HG03571 (cell line): ENCODE data around the gene NDRG4.

Source experiments
- ATAC-seq: cut with Tn5 transposase; IDR thresholded peaks from one replicate; pipeline ENCODE4 v1.9.1; 2021; ENCODE audit not compliant: unreplicated experiment

Gene NDRG4

DNA sequence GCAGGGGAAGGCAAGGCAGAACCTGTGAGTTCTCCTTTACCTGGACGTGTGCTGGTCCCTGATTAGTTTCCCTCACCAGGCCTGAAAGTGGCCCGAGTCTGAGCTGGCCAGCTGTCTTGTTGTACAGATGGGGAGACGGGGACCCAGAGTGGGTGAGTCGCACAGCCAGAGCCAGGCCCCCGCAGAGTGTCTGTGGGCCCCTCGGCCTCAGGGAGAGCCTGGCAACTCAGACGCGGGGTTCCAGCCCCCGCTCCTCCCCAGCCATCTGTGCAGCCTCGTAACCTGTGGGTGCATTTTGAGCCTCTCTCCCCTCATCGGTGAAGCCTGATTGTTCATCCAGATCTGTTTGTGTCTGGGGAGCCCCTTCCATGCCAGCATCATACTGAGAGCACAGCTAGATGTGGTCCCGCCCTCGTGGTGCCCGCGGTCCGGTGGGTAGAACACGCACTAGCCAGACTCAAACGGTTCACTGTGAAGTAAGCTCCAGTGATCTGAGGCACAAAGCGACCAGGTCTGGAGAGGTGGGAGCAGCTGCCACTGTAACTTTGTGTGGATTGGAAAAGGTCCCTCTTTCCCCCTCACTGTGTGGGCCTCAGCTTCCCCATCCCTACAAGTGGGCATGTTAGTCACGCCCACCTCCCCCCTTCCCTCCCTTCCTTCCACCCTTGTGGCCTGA, 6.0 kb upstream of the NDRG4 start:
- no peak for ATAC-seq

DNA sequence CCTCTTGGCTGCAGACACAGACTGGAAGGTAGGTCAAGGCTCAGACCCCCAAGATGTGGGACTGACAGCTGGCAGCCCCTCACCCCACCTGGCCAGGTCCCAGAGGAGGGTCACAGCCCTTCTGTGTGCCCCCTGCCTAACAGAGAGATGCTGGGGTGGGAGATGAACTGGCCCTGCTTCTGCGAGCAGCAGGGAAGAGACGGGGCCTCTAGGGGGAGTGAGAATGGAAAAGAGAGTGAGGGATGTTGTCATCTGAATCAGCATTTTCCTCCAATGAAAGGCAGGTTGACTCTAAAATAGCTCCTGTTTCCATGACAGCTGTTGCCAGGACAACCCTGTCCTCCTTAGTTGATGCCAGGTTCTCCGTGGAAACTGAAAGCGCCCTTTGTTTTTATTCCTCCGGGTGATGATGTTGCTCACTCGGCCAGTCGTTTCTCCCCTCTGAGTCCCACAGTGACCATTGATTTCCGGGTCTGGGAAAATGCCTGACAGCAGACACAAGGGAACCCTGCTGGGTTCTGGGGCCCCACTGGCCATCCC, 4.9 kb upstream of the NDRG4 start:
- peak; percentile 58 for ATAC-seq

DNA sequence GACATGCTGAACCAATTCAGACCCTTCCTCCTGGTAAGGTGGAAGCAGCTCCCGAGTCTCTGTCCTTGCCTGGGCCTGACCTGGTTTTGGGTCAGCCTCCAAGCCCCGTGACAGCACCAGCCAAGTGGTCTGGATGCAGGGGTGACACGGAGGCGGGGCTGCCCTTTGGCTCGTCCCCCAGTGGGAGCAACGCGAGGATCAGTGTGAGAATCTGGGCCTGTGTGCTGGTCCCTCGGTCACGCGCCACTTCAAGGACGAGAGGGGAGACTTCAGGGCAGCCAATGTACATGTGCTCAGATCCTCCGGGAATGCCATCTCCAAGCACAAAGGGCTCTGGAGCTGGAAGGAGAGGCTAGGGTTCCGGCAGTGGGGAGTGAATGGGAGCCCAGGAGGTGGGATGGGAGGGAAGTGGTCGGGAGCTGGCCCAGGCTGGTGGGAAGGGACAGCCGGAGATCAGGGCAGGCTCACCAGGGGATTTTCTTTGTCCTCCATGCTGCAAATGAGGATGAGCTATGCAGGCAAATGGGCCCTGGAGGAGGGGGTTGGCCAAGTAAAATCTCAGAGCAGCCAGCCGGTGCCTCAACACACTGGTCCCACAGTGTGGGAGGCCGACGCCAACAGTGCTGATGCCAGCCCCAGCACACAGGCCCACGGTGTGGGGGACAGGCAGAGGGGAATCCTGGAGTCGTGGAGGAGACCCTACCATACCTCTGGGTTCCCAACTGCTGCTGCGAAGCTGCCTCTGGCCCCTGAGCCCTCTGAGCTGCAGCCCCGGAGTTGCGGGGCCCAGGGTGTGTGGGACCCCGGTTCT, 4.2 kb upstream of the NDRG4 start:
- ATAC-seq = no peak

DNA sequence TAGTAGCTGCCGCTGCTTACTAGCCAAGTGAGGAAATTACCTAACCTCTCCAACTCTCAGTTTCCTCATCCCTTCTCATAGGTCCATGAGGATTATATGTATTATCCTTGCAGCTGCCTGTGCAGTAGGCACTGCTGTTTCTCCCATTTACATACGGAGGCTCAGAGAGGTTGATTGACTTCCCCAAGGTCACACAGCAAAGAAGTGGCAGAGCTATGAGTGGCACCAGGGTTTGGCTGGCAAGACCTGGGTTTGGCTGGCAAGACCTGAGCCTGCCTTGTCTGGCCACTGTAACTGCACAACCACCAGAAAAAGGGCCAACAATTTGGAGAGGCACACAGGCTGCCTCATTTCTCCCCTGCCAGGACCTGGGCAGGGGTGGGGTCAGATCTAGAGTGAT, 2.5 kb upstream of the NDRG4 start:
- no peak for ATAC-seq

DNA sequence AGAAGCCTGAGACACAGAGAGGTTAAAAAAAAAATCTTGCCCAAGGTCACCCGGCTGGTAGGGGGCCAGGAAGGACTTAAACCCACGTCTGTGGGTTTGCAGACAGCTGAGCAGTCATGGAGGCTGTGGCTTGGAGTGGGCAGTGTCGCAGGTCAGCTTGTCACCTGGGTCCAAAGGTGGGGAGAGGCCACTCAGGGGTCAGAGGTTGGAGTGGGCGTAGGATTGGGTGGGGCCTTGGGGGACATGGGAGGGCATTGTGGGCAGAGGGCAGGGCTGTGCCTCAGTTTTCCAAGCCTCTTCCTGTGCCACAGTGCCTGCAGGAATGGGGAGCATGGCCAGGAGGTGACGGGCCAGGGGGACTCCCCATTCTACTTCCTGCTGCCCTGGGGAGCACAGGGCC, 2.0 kb upstream of the NDRG4 start:
- no peak for ATAC-seq

DNA sequence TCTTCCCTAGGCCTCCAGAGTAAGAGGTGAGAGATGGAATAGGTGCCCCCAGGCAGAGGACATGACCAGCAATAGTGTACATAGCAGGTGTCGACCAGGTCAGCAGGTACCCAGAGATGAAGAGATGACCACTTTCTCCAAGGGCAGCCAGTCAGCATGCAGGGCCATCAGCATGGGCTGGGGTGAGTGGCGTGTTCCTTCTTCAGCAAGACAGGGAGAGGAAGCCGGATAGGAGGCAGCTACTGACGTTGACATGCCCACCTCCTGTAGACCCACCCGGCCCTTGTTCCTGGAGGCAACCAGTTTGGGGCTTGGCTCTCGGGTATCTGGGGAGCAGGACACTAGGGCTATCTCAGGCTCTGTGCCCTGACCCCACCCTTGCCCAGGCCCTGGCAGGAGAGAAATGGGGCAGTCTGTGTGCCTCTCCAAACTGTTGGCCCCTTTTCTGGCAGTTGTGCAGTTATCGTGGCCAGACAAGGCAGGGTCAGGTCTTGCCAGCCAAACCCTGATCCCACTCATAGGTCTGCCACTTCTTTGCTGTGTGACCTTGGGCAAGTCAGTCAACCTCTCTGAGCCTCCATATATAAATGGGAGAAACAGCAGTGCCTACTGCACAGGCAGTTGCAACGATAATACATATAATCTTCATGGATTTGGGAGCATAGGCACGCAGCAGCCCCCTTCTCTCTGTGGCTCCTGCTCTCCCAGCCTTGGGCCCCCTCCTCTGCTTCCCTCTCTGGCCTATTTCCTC, 1.4 kb upstream of the NDRG4 start:
- ATAC-seq = no peak

DNA sequence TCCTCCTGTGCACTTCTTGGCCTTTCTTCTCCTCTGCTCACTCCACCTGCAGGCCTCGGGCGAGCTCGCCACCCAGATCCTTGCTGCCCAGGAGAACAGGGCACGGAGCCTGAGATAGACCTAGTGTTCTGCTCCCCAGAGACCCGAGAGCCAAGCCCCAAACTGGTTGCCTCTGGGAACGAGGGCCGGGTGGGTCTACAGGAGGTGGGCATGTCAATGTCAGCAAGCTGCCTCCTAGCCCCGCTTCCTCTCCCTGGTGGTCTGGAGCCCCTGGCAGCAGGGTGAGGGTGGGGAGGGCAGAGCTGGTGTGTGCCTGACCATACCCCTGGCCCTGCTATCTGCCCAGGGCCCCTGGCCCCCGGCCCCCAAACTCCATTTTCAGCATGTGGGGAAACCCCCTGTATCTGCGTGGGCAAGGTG, 841 bp upstream of the NDRG4 start:
- no peak for ATAC-seq

DNA sequence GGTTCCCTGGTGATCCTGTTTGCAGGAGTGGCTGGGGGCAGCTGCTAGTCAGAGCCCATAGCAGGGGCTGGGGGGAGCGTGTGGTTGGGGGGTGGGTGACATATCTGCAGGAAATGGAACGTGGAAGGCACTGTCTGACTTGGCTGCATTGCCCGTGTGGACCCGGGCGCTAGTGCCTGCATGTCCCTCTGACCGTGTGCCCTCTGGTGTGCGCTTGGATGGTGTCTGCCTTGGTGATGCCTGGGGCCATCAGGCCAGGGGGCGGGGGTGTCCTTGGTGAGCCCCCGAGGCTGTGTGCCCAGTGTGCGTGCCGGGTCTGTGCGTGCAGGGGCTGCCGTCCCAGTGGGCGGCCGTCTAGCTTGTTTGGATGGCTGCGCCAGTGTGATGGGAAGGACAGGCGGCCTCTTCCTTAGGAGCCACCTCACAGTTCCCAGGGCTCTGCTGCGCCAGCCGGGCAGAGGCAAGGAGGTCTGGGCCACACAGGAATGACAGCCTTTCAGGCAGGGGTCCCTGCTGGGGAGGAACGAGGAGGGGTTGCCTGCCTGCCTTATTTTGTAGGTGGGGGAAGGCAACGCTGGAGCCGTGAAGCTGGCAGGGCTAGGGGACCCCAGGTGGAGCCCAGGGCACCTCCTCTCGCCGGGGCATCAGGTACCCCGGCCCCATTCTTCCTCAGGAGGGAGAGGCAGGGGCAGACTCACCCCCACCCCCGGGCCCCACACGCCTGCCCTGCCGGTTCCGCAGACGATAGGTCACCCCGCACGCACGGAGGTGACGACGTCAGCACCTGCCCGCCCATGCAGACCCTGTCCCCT, 693 bp downstream of the NDRG4 start:
- ATAC-seq = no peak

DNA sequence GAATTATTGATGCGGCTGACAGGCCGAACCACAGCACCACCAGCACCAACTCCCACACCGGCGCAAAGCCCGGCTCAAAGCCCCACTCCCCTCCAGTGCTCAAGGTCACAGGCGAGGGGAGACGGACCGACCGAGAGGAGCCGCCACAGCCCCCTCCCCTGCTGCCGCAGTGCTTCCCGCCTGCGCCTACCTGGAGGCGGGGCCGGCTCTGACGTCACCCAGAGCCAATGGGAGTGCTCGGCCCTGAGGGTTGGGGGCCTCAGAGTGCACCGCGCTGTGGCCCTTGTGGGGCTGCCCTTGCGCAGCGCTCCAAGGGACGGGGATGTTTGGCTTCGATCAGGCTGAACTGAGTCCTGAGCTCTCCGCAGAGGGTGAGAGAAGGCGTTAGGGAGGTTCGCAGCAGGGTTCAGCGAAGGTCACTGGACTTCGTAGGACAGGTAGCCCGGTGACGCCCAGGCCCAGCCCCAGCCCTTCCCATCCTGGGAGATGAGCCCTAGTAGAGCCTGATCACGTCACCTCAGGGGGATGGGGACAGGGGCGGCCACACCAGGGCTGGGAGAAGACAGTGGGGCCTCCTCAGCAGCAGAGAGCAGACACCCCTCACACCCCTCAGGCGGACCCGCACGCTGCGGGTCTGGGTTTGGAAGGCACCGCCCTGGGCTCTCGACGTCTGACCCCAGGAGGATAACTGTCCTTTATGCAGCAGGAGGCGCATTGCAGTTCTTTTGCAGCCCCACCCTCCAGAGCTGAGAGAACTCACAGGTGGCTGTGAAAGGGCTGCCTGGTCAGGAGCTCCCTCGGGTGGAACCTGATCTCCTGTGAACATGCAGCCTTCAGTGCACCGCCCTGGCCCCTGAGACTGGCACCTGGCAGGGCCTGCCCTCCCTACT, 1.5 kb downstream of the NDRG4 start:
- no peak for ATAC-seq

DNA sequence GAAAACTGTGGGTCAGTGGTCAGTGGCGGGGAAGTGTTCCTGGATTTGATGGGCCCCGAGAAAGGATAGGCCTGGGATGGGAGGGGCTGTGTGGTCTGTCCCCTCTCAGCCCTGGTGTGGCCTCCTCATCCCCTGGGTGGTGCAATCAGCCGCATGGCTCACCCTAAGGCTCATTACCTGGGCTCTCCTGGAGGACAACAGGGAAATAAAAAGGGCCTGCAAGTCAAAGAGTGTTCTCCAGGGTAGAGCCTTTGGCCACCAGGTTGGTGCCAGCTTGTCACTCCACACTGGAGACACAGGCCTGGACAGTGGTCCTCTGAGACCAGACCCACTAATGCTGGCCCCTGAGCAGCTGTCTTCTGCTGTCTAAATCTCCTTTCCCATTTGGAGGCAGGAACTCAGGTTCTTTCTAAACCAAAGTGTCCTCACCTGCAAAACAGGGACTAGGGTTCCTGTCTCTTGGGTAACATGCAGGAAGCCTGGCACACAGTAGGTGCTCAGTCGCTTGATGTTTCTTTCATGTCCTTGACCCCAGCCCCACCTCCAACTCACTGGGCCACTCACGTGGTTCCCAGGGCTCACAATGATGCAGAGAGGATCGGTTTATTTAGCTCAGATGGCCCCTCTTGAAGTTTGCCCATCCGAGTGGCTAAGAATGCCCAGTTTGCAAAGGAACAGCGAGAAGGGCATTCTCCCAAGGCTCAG, 2.4 kb downstream of the NDRG4 start:
- ATAC-seq = no peak

DNA sequence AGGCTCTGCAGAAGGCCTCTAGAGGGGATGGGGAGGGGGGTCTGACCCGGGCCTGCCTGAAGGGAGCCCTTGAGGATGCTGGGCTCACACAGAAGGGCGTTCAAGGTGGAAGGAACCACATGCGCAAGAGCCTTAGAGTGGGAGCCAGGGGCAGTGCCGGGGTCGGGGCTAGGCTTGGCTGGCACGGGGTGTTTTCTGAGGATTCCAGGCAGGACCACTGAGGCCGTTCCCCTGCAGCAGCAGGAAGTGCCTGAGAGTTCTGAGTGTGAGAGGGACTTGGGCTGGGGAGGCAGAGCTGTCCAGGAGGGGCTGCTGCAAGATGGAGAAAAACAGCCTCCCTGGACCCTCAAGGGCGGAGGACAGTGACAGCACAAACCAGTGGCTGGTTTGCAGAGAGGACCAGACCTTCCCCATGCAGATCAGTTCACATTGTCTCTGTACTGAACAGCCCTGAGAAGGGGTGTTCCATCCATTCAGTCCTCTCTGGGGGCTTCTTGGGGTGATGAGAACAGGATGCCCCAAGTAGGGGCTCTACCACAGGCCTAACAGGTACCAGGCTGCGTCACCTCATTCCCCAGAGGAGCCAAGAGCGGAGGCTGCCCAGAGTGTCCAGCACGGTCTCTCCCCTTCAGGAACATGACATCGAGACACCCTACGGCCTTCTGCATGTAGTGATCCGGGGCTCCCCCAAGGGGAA, 3.4 kb downstream of the NDRG4 start:
- no peak for ATAC-seq

DNA sequence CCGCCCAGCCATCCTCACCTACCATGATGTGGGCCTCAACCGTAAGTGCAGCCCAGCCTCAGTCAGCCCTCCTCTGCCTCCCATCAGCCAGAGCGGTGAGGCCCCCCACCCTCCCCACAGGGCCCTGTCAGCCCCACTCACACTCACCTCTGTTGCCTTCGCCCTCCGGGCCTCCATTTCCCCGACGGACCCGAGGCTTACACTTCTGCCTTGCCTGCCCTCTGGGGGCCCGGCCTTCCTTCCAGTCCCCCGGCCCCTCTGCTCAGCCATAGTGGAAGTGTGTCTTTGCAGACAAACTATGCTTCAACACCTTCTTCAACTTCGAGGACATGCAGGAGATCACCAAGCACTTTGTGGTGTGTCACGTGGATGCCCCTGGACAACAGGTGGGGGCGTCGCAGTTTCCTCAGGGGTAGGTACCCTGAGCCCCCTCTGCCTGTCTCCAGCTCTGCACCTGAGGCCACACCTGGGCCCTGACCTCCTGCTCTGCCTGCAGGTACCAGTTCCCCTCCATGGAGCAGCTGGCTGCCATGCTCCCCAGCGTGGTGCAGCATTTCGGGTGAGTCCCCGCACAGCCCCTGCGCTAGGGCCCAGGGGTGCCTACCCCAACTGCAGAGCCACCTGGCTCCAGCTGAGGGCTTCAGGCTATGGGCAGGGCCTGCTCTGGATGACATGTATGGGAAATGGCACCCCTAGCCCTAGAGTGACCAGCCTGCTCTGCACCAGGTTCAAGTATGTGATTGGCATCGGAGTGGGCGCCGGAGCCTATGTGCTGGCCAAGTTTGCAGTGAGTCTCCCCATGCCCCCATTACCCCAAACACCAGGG, 4.1 kb downstream of the NDRG4 start:
- ATAC-seq = no peak

DNA sequence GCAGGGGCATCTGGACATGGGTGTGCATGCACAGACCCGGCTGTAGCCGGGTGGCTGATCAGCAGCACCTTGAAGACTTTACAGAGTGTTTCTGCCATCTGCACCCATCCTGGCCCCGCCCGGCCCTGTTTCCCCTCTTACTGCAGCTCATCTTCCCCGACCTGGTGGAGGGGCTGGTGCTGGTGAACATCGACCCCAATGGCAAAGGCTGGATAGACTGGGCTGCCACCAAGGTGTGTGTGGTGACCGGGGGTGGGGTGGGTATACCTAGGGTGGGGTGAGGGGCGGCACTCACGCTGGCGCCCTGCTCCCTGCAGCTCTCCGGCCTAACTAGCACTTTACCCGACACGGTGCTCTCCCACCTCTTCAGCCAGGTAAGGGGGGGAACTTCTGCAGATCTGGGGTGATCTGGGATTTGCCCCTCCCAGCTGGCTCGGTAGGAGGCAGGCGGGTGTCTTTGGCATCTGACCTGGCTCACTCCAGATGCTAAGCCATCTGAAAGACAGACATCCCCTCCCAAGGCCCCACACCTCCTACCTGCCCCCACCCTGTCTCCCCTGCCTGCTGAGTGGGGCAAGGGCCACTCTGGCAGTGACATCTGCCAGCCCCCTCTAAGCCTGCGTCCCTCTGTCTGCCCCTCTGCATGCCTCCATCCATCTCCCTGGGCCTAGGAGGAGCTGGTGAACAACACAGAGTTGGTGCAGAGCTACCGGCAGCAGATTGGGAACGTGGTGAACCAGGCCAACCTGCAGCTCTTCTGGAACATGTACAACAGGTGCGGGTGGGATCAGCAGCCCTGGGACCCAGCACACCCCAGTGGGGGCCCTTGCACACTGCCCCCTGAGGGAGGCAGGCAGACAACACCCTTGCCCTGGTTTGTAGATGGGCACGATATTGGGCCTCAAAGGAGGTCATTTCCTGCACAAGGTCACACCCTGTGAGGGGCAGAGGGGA, 6.6 kb downstream of the NDRG4 start:
- no peak for ATAC-seq

DNA sequence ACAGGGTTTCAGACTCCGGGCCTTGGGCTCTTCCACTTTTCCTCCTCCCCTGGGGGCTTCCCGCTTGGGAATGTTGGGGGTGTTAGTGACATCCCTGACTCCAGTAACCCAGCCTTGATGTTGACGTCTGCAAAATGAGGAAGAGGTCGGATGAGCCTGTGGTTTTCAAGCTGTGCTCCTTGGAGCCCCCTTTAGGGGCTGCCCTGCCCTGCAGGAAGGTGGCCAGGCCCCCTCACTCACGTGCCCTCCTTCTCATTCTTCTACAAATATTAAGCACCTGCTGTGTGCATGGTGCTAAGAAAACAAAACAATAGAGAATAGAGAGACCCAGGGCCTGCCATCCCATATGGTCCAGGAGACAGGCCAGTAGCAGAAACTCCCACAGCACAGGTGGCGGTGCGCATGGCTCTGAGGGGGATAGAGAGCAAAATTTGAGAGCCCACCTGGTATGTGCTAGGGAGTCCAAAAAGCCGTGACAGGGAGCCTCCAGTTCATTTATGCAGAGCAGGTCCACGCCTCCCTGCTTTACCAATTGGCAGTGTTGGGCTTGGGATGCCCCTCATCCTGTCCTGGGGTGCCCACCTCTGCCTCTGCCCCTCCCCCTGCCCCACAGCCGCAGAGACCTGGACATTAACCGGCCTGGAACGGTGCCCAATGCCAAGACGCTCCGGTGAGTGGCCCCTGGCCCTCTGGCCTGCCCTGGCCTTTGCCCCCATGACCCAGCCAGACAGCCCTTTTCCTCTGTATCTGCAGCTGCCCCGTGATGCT, 7.4 kb downstream of the NDRG4 start:
- no peak for ATAC-seq

DNA sequence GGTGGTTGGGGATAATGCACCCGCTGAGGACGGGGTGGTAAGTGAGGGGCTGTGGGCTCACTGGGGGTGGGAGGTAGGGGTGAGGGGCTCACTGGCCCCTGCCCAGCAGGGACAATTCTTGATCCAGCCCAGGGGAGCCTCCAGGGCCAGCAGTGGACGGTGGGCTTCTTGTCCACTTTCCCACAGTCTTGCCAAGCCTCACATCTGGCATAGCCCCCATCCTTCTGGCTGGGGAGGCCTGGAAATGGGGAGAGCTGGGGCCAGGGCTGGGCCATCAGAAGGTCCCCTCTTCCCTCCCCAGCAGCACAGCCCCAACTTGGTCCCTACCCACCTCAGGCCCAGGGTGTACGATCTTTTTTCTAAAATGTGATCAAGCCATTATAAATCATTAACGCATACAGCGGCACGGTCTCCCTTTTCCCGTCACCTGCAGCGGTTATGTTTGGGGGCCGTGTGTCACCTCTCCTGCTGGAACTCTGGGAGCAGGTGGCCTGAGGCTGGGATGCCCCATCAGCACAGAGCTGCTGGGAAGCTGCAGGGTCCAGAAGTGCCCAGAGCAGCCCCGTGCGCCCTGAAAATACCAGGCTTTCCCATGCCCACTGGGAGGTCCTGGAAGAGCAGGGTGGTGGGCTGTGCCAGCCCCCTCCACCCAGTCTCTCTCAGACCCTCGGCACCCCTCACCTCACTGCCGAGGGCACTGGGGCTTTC, 8.2 kb downstream of the NDRG4 start:
- ATAC-seq = no peak
